H1 (cell line): Measurements from ENCODE around the gene SBSN. TPM values are rescaled to one million over a fixed set of nuclear protein-coding genes. Genes with fewer than 3 reads are reported as not detected.

Experiments
- ATF3 ChIP-seq: IDR thresholded peaks from 2 replicates; pipeline ENCODE4 v1.6.1; 2011; ENCODE audit warnings: low read depth, mild to moderate bottlenecking, low read length; ENCODE audit not compliant: insufficient read depth
- CHD7 ChIP-seq: fragments of 300-600 bp; sonication (generic); IDR thresholded peaks from 2 replicates; pipeline ENCODE4 v1.7.1; 2012; ENCODE audit warnings: low read length, moderate library complexity, mild to moderate bottlenecking, inconsistent platforms; ENCODE audit not compliant: insufficient replicate concordance
- MAX ChIP-seq: IDR thresholded peaks from 2 replicates; pipeline ENCODE4 v1.6.1; 2012; ENCODE audit warnings: inconsistent platforms
- PHF8 ChIP-seq: fragments of 200-600 bp; sonication (generic); conservative IDR thresholded peaks from 2 replicates; pipeline ENCODE4 v1.7.1; 2012; ENCODE audit warnings: low read depth, mild to moderate bottlenecking, inconsistent platforms, low read length, moderate library complexity
- POLR2A ChIP-seq, 2 experiments: IDR thresholded peaks; 1 replicate in 1 of 2; 2 replicates in 1 of 2; pipeline ENCODE4 v1.6.1; 2011; ENCODE audit warnings: low read depth in 2 of 2, low read length in 2 of 2, mild to moderate bottlenecking in 2 of 2; ENCODE audit errors: control extremely low read depth in 1 of 2
- SRF ChIP-seq: IDR thresholded peaks from 2 replicates; pipeline ENCODE4 v1.6.1; 2011; ENCODE audit warnings: mild to moderate bottlenecking, low read depth, low read length, moderate library complexity
- TAF1 ChIP-seq: IDR thresholded peaks from 2 replicates; pipeline ENCODE4 v1.6.1; 2011; ENCODE audit warnings: mild to moderate bottlenecking, low read depth, low read length
- TBP ChIP-seq: IDR thresholded peaks from 2 replicates; pipeline ENCODE4 v1.6.1; 2011; ENCODE audit warnings: low read depth, low read length, improper control_type of control experiment
- polyA plus RNA-seq, 7 experiments: library from polyadenylated mRNA; depleted of rRNA in 3 of 7; stranded (reverse) in 5 of 7; unstranded in 2 of 7; fragments of >200 nt in 5 of 7; fragments of 200-250 nt in 2 of 7; gene quantifications; 1 replicate in 5 of 7; 2 replicates in 1 of 7; 4 replicates in 1 of 7; pipeline versions ENCODE4 v1.2.1 to v1.2.3, GENCODE V29; 2011 to 2013; ENCODE audit warnings: missing spikeins in 2 of 7, mixed read lengths in 2 of 7
- total RNA-seq: library from RNA; stranded (reverse); fragmentation: NEBNext Ultra II Directional; extraction: Animal tissue kit (Norgen Biotek cat#: 25700); gene quantifications from 2 replicates; pipeline ENCODE4 v1.2.1, GENCODE V29; 2021

Gene SBSN
- total and polyA plus RNA-seq, 2 of the 8 experiments (the other 6 are each of a cell fraction or from before 2014, with no cell fraction given), result not detected

- TF ChIP-seq ATF3, result peak; percentile 94
- TF ChIP-seq CHD7, result no peak
- peak; percentile 78 for TF ChIP-seq TAF1
- TF ChIP-seq POLR2A (IDR thresholded peaks at IDR 0.05; ENCODE audit: control extremely low read depth in 1 of 2, low read depth in 2 of 2, low read length in 2 of 2), result peak in 1 of 2 experiments; percentile 88; a peak in 2 of 3 replicates
- TF ChIP-seq PHF8, result peak; percentile 85
- peak; percentile 79; the same call in 1 of the 2 replicates for TF ChIP-seq TBP
- TF ChIP-seq SRF, result peak; percentile 72
- peak; percentile 61 for TF ChIP-seq MAX
Measured at GRCh38 chr19:35545001-35545854, 17.1 kb upstream of the SBSN start, which contains the start of gene TMEM147 (continued).
